H9 (cell line): ENCODE measurements around the gene GPR155. TPM values are rescaled to one million over a fixed set of nuclear protein-coding genes. Genes with fewer than 3 reads are reported as not detected.
A peak's percentile ranks its signal among the peaks of the same experiment; 100 is the strongest.

Experiments used
- DNase-seq: peaks from one replicate; pipeline ENCODE4 v3.0.0-alpha.2; 2017
- H2AFZ ChIP-seq: one replicate; pipeline ENCODE4 v1.6.1; 2013; ENCODE audit warnings: mild to moderate bottlenecking, low read length, control low read depth, moderate library complexity
- H2AK5ac ChIP-seq: 2 replicates; pipeline ENCODE4 v1.6.1; 2013; ENCODE audit warnings: low read length, control low read depth, mixed read lengths; ENCODE audit not compliant: insufficient read length
- H2BK120ac ChIP-seq: one replicate; pipeline ENCODE4 v1.6.1; 2013; ENCODE audit warnings: low read depth, mild to moderate bottlenecking, low read length, control low read depth, inconsistent platforms; ENCODE audit not compliant: poor library complexity, severe bottlenecking
- H2BK12ac ChIP-seq: 2 replicates; pipeline ENCODE4 v1.6.1; 2013; ENCODE audit warnings: low read length, control low read depth, mixed read lengths, low read depth; ENCODE audit not compliant: insufficient read length
- H2BK15ac ChIP-seq: 2 replicates; pipeline ENCODE4 v1.6.1; 2013; ENCODE audit warnings: low read depth, low read length, control low read depth
- H2BK20ac ChIP-seq: one replicate; pipeline ENCODE4 v1.6.1; 2013; ENCODE audit warnings: low read depth, mild to moderate bottlenecking, low read length, control low read depth, inconsistent platforms; ENCODE audit not compliant: poor library complexity, severe bottlenecking
- H2BK5ac ChIP-seq: 2 replicates; pipeline ENCODE4 v1.6.1; 2013; ENCODE audit warnings: low read length, control low read depth, mixed read lengths; ENCODE audit not compliant: insufficient read length
- H3K14ac ChIP-seq: 2 replicates; pipeline ENCODE4 v1.6.1; 2013; ENCODE audit warnings: low read length, control low read depth; ENCODE audit not compliant: insufficient read depth
- H3K18ac ChIP-seq: 2 replicates; pipeline ENCODE4 v1.6.1; 2013; ENCODE audit warnings: low read depth, mild to moderate bottlenecking, mixed read lengths, low read length, control low read depth; ENCODE audit not compliant: insufficient read length
- H3K23ac ChIP-seq: 2 replicates; pipeline ENCODE4 v1.6.1; 2013; ENCODE audit warnings: low read length, control low read depth, mixed read lengths, low read depth; ENCODE audit not compliant: insufficient read length
- H3K23me2 ChIP-seq: 2 replicates; pipeline ENCODE4 v1.6.1; 2013; ENCODE audit warnings: low read depth, mild to moderate bottlenecking, mixed read lengths, low read length, control low read depth; ENCODE audit not compliant: insufficient read length, poor library complexity, severe bottlenecking
- H3K27ac ChIP-seq: 2 replicates; pipeline ENCODE4 v1.5.1; 2013; ENCODE audit warnings: low read length, control low read depth, mixed read lengths, low read depth; ENCODE audit not compliant: insufficient read length
- H3K27me3 ChIP-seq: 2 replicates; pipeline ENCODE4 v1.6.1; 2013; ENCODE audit warnings: low read length, control low read depth, inconsistent platforms; ENCODE audit not compliant: insufficient read depth
- H3K4ac ChIP-seq: 2 replicates; pipeline ENCODE4 v1.6.1; 2013; ENCODE audit warnings: low read depth, mild to moderate bottlenecking, control low read depth, inconsistent platforms, low read length, moderate library complexity
- H3K4me1 ChIP-seq: 2 replicates; pipeline ENCODE4 v1.6.1; 2013; ENCODE audit warnings: low read length, control low read depth, inconsistent platforms; ENCODE audit not compliant: insufficient read depth
- H3K4me2 ChIP-seq: 2 replicates; pipeline ENCODE4 v1.6.1; 2013; ENCODE audit warnings: low read length, control low read depth, mixed read lengths; ENCODE audit not compliant: insufficient read length, insufficient read depth
- H3K56ac ChIP-seq: 2 replicates; pipeline ENCODE4 v1.6.1; 2013; ENCODE audit warnings: low read depth, mild to moderate bottlenecking, mixed read lengths, low read length, control low read depth; ENCODE audit not compliant: insufficient read length
- H3K79me1 ChIP-seq: 2 replicates; pipeline ENCODE4 v1.6.1; 2013; ENCODE audit warnings: low read depth, mild to moderate bottlenecking, moderate library complexity, low read length, control low read depth, inconsistent platforms; ENCODE audit not compliant: insufficient read depth, poor library complexity, severe bottlenecking
- H3K79me2 ChIP-seq: 2 replicates; pipeline ENCODE4 v1.6.1; 2013; ENCODE audit warnings: low read length, control low read depth, inconsistent platforms; ENCODE audit not compliant: insufficient read depth
- H3K9ac ChIP-seq: 2 replicates; pipeline ENCODE4 v1.6.1; 2013; ENCODE audit warnings: low read length, control low read depth, mixed read lengths; ENCODE audit not compliant: insufficient read length; ENCODE audit errors: extremely low read depth
- H3K9me3 ChIP-seq: one replicate; pipeline ENCODE4 v1.6.1; 2013; ENCODE audit warnings: low read depth, low read length, inconsistent platforms; ENCODE audit not compliant: control insufficient read depth
- H3T11ph ChIP-seq: one replicate; pipeline ENCODE4 v1.6.1; 2013; ENCODE audit warnings: mild to moderate bottlenecking, low read length, control low read depth, inconsistent platforms
- H4K20me1 ChIP-seq: one replicate; pipeline ENCODE4 v1.6.1; 2013; ENCODE audit not compliant: control insufficient read depth, insufficient read length, insufficient read depth
- H4K5ac ChIP-seq: 2 replicates; pipeline ENCODE4 v1.6.1; 2013; ENCODE audit warnings: low read depth, mild to moderate bottlenecking, mixed read lengths, low read length, control low read depth; ENCODE audit not compliant: insufficient read length
- H4K8ac ChIP-seq: replicated peaks from 2 replicates; pipeline ENCODE4 v1.6.1; 2013; ENCODE audit warnings: low read length, control low read depth, mixed read lengths, low read depth; ENCODE audit not compliant: insufficient read length
- H4K91ac ChIP-seq: 2 replicates; pipeline ENCODE4 v1.6.1; 2013; ENCODE audit warnings: low read depth, mild to moderate bottlenecking, moderate library complexity, mixed read lengths, low read length, control low read depth; ENCODE audit not compliant: insufficient read length
- H3K27ac Mint-ChIP-seq, 3 experiments: 2 replicates in 2 of 3; 3 replicates in 1 of 3; pipeline ENCODE4 v1.8.0; 2020 to 2021; ENCODE audit warnings: mixed read lengths in 3 of 3, mild to moderate bottlenecking in 1 of 3, moderate library complexity in 1 of 3
- H3K27me3 Mint-ChIP-seq: 2 replicates; pipeline ENCODE4 v1.8.0; 2021; ENCODE audit warnings: low read depth, mild to moderate bottlenecking, moderate library complexity, mixed read lengths
- H3K36me3 Mint-ChIP-seq, 3 experiments: 2 replicates in 2 of 3; 3 replicates in 1 of 3; pipeline ENCODE4 v1.8.0; 2020 to 2021; ENCODE audit warnings: low read depth in 3 of 3, mixed read lengths in 3 of 3; ENCODE audit not compliant: insufficient read depth in 1 of 3
- H3K4me1 Mint-ChIP-seq, 2 experiments: 2 replicates each; pipeline ENCODE4 v1.8.0; 2020; ENCODE audit warnings: mixed read lengths in 2 of 2
- H3K4me3 Mint-ChIP-seq, 2 experiments: 2 replicates in 1 of 2; 3 replicates in 1 of 2; pipeline ENCODE4 v1.8.0; 2020 to 2021; ENCODE audit warnings: mild to moderate bottlenecking in 2 of 2, mixed read lengths in 2 of 2, moderate library complexity in 1 of 2
- H3K9me3 Mint-ChIP-seq, 2 experiments: 2 replicates in 1 of 2; 3 replicates in 1 of 2; pipeline ENCODE4 v1.8.0; 2020; ENCODE audit warnings: mild to moderate bottlenecking in 2 of 2, mixed read lengths in 2 of 2, moderate library complexity in 1 of 2
- CTCF ChIP-seq: fragments of 200-600 bp; sonication (generic); conservative IDR thresholded peaks from 3 replicates; pipeline ENCODE4 v1.8.0; 2021; ENCODE audit warnings: antibody characterized with exemption, mild to moderate bottlenecking
- WGBS: extraction: QIAGEN DNeasy Blood & Tissue Kit; methylation state at CpG from one replicate; pipeline ENCODE4 v1.1.7; 2013; ENCODE audit warnings: missing lambda C conversion rate, low lambda C conversion rate, mixed read lengths; ENCODE audit not compliant: insufficient read length; ENCODE audit errors: extremely low coverage; 5-methylcytosine and 5-hydroxymethylcytosine counted together
- total RNA-seq: library from RNA; stranded (reverse); gene quantifications from 2 replicates; pipeline ENCODE4 v1.2.1, GENCODE V29; 2021

Gene GPR155
- total RNA-seq, 1 experiment from 2014 or later: 0.35 TPM

GRCh38 chr2:174444761-174445160 lies 42.1 kb downstream of the GPR155 start:
- no peak for TF ChIP-seq CTCF
- H2BK20ac ChIP-seq: no peak overlapping the region
- no peak overlapping the region for H2AK5ac ChIP-seq
- no CpG with 5 or more reads among the region's 6 CpGs for WGBS
- no peak overlapping the region for H4K91ac ChIP-seq
- H4K8ac ChIP-seq: no peak overlapping the region
- H3T11ph ChIP-seq: no peak overlapping the region
- H2AFZ ChIP-seq: no peak overlapping the region
- H3K9me3 ChIP-seq: no peaks in the 10 kb centered on the region
- no peaks in the 10 kb centered on the region for H3K79me2 ChIP-seq
- H4K5ac ChIP-seq: no peak overlapping the region
- H3K4me1 Mint-ChIP-seq: peaks cover 14 to 20% of the 10 kb centered on the region in 2 experiments
- H3K4me3 Mint-ChIP-seq: no peak overlapping the region
- no peak overlapping the region for H3K56ac ChIP-seq
- H3K4me2 ChIP-seq: no peak overlapping the region
- no peak overlapping the region for H3K23ac ChIP-seq
- H4K20me1 ChIP-seq: no peaks in the 10 kb centered on the region
- H3K27ac ChIP-seq: no peak overlapping the region
- H2BK12ac ChIP-seq: no peak overlapping the region
- DNase-seq: no peak
- H2BK120ac ChIP-seq: no peak overlapping the region
- no peak overlapping the region for H3K14ac ChIP-seq
- H3K4me1 ChIP-seq: no peaks in the 10 kb centered on the region; the same call in 1 of the 2 replicates
- H3K9me3 Mint-ChIP-seq: peaks cover 0 to 2% of the 10 kb centered on the region in 2 experiments; a peak in 1 of 5 replicates
- no peaks in the 10 kb centered on the region for H3K36me3 Mint-ChIP-seq
- H3K18ac ChIP-seq: no peak overlapping the region
- no peak overlapping the region for H2BK15ac ChIP-seq
- no peak overlapping the region for H2BK5ac ChIP-seq
- H3K23me2 ChIP-seq: no peaks in the 10 kb centered on the region
- no peaks in the 10 kb centered on the region for H3K27me3 ChIP-seq
- H3K27me3 Mint-ChIP-seq: no peaks in the 10 kb centered on the region
- H3K79me1 ChIP-seq: no peaks in the 10 kb centered on the region
- peak overlapping the region in 2 of 3 experiments; percentile 1 to 45; a peak in 4 of 7 replicates for H3K27ac Mint-ChIP-seq
- H3K9ac ChIP-seq: no peak overlapping the region
- H3K4ac ChIP-seq: no peak overlapping the region
